OCI-LY1 (cell line): ENCODE data around the gene ADCY9.

Source experiments
- H2AFZ ChIP-seq: fragments of 200-600 bp; sonication (generic), shearing (Covaris generic); 2 replicates; pipeline ENCODE4 v1.6.0; 2014; ENCODE audit warnings: antibody characterized with exemption, mild to moderate bottlenecking, low read length
- H3F3A ChIP-seq: fragments of 200-600 bp; sonication (generic), shearing (Covaris generic); 2 replicates; pipeline ENCODE4 v1.6.0; 2014; ENCODE audit warnings: mild to moderate bottlenecking, antibody characterized with exemption, low read length, moderate library complexity; ENCODE audit not compliant: insufficient read depth
- H3K27ac ChIP-seq: fragments of 200-600 bp; sonication (generic); 2 replicates; pipeline ENCODE4 v1.5.1; 2014; ENCODE audit warnings: low read length, mixed run types, mild to moderate bottlenecking, low read depth; ENCODE audit not compliant: poor library complexity, severe bottlenecking
- H3K27me3 ChIP-seq: fragments of 200-600 bp; sonication (generic); 2 replicates; pipeline ENCODE4 v1.6.0; 2014; ENCODE audit warnings: antibody characterized with exemption, mild to moderate bottlenecking, low read length, moderate library complexity; ENCODE audit not compliant: insufficient read depth
- H3K36me3 ChIP-seq: fragments of 200-600 bp; sonication (generic); 2 replicates; pipeline ENCODE4 v1.6.1; 2014; ENCODE audit warnings: mild to moderate bottlenecking, antibody characterized with exemption, low read length, moderate library complexity, mixed read lengths; ENCODE audit not compliant: insufficient read depth
- H3K4me1 ChIP-seq: fragments of 200-600 bp; sonication (generic); 2 replicates; pipeline ENCODE4 v1.5.1; 2014; ENCODE audit warnings: mild to moderate bottlenecking, low read length, moderate library complexity; ENCODE audit not compliant: insufficient read depth, severe bottlenecking
- H3K4me2 ChIP-seq: fragments of 200-600 bp; sonication (generic), shearing (Covaris generic); 2 replicates; pipeline ENCODE4 v1.6.1; 2014; ENCODE audit warnings: low read length
- H3K4me3 ChIP-seq: fragments of 200-600 bp; sonication (generic); 2 replicates; pipeline ENCODE4 v1.5.1; 2014; ENCODE audit warnings: low read length, low read depth, mild to moderate bottlenecking, mixed read lengths; ENCODE audit not compliant: poor library complexity, severe bottlenecking
- H3K79me2 ChIP-seq: fragments of 200-600 bp; shearing (Covaris generic); 2 replicates; pipeline ENCODE4 v1.6.1; 2016; ENCODE audit warnings: mixed run types, low read length, mixed read lengths; ENCODE audit not compliant: insufficient read depth
- H3K9ac ChIP-seq: fragments of 200-600 bp; sonication (generic), shearing (Covaris generic); 2 replicates; pipeline ENCODE4 v1.6.1; 2014; ENCODE audit warnings: mild to moderate bottlenecking, low read length, mixed read lengths
- H3K9me2 ChIP-seq: fragments of 200-600 bp; sonication (generic), shearing (Covaris generic); 2 replicates; pipeline ENCODE4 v1.6.1; 2014; ENCODE audit warnings: low read depth, mild to moderate bottlenecking, low read length, mixed read lengths
- H3K9me3 ChIP-seq: fragments of 200-600 bp; shearing (Covaris generic); 2 replicates; pipeline ENCODE4 v1.6.1; 2014; ENCODE audit warnings: low read length, mixed read lengths
- H4K20me1 ChIP-seq: fragments of 200-600 bp; sonication (generic), shearing (Covaris generic); 2 replicates; pipeline ENCODE4 v1.6.0; 2016; ENCODE audit warnings: mild to moderate bottlenecking, low read length; ENCODE audit not compliant: insufficient read depth
- EZH2 ChIP-seq: fragments of 200-600 bp; sonication (generic), shearing (Covaris generic); IDR thresholded peaks from 2 replicates; pipeline ENCODE4 v1.8.0; 2017; ENCODE audit warnings: borderline replicate concordance, mixed run types, mild to moderate bottlenecking, antibody characterized with exemption, low read length, moderate library complexity, mixed read lengths
- TF ChIP-seq, protein P1 (sequence below): fragments of 200-600 bp; sonication (generic), shearing (Covaris generic); IDR thresholded peaks from 2 replicates; pipeline ENCODE4 v1.5.1; 2017; ENCODE audit warnings: mild to moderate bottlenecking, antibody characterized with exemption, low read length, moderate library complexity, mixed read lengths

Gene ADCY9

GRCh38 chr16:3988824-3989223, 127.4 kb downstream of the ADCY9 start:
- TF ChIP-seq, protein P1, sequence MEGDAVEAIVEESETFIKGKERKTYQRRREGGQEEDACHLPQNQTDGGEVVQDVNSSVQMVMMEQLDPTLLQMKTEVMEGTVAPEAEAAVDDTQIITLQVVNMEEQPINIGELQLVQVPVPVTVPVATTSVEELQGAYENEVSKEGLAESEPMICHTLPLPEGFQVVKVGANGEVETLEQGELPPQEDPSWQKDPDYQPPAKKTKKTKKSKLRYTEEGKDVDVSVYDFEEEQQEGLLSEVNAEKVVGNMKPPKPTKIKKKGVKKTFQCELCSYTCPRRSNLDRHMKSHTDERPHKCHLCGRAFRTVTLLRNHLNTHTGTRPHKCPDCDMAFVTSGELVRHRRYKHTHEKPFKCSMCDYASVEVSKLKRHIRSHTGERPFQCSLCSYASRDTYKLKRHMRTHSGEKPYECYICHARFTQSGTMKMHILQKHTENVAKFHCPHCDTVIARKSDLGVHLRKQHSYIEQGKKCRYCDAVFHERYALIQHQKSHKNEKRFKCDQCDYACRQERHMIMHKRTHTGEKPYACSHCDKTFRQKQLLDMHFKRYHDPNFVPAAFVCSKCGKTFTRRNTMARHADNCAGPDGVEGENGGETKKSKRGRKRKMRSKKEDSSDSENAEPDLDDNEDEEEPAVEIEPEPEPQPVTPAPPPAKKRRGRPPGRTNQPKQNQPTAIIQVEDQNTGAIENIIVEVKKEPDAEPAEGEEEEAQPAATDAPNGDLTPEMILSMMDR: no peak
- TF ChIP-seq EZH2: no peak
- Histone ChIP-seq H2AFZ (no peak overlapping the region), H3K79me2 (no peaks in the 10 kb centered on the region), H3K4me1 (no peaks in the 10 kb centered on the region), H3K9me3 (no peaks in the 10 kb centered on the region), H3K9ac (no peak overlapping the region), H4K20me1 (no peaks in the 10 kb centered on the region), H3K9me2 (no peaks in the 10 kb centered on the region), H3F3A (no peaks in the 10 kb centered on the region), H3K4me2 (no peak overlapping the region), H3K4me3 (no peak overlapping the region), H3K27ac (no peak overlapping the region), H3K36me3 (no peaks in the 10 kb centered on the region), H3K27me3 (no peaks in the 10 kb centered on the region; the same call in 1 of the 2 replicates)

- no peaks in the 10 kb centered on the region for H3K36me3 ChIP-seq
- H4K20me1 ChIP-seq: no peaks in the 10 kb centered on the region
- no peaks in the 10 kb centered on the region; the same call in 1 of the 2 replicates for H3K27me3 ChIP-seq
- H3K4me2 ChIP-seq: no peak overlapping the region
- no peaks in the 10 kb centered on the region for H3K9me2 ChIP-seq
- H3K4me1 ChIP-seq: no peaks in the 10 kb centered on the region
- no peaks in the 10 kb centered on the region for H3F3A ChIP-seq
- H3K9ac ChIP-seq: no peak overlapping the region
- H3K27ac ChIP-seq: no peak overlapping the region
- no peaks in the 10 kb centered on the region for H3K9me3 ChIP-seq
- H2AFZ ChIP-seq: no peak overlapping the region
- H3K79me2 ChIP-seq: no peaks in the 10 kb centered on the region
- TF ChIP-seq, protein P1: no peak
- no peak for TF ChIP-seq EZH2
- no peak overlapping the region for H3K4me3 ChIP-seq
Measured at GRCh38 chr16:3988011-3988410, 128.2 kb downstream of the ADCY9 start.

- no peaks in the 10 kb centered on the region; the same call in 1 of the 2 replicates for H3K27me3 ChIP-seq
- H3K36me3 ChIP-seq: no peaks in the 10 kb centered on the region
- no peak overlapping the region for H2AFZ ChIP-seq
- H3K79me2 ChIP-seq: no peaks in the 10 kb centered on the region
- H3K4me3 ChIP-seq: no peak overlapping the region
- no peaks in the 10 kb centered on the region for H3K9me2 ChIP-seq
- no peaks in the 10 kb centered on the region for H3F3A ChIP-seq
- no peaks in the 10 kb centered on the region for H3K9me3 ChIP-seq
- H3K4me2 ChIP-seq: no peak overlapping the region
- H3K4me1 ChIP-seq: no peaks in the 10 kb centered on the region
- no peak overlapping the region for H3K27ac ChIP-seq
- TF ChIP-seq EZH2: no peak
- TF ChIP-seq, protein P1: no peak
- no peaks in the 10 kb centered on the region for H4K20me1 ChIP-seq
- H3K9ac ChIP-seq: no peak overlapping the region
Measured at GRCh38 chr16:3987231-3987630, 129.0 kb downstream of the ADCY9 start.
